HEK293 (cell line): ENCODE data around the gene PRKAG2.

Experiments used
- BCL11A ChIP-seq: fragments of 450-650 bp; formaldehyde crosslinking; IDR thresholded peaks from 2 replicates; pipeline ENCODE4 v1.5.1; 2016; ENCODE audit warnings: low read depth, missing biosample characterization, missing genetic modification characterization
- EGR2 ChIP-seq: fragments of 450-650 bp; formaldehyde crosslinking; IDR thresholded peaks from 2 replicates; pipeline ENCODE4 v1.5.1; 2016; ENCODE audit warnings: low read depth, missing biosample characterization, missing genetic modification characterization
- MYNN ChIP-seq: fragments of 450-650 bp; formaldehyde crosslinking; IDR thresholded peaks from 2 replicates; pipeline ENCODE4 v1.5.1; 2016; ENCODE audit warnings: missing biosample characterization, missing genetic modification characterization, borderline replicate concordance
- OSR2 ChIP-seq: fragments of 450-650 bp; formaldehyde crosslinking; IDR thresholded peaks from 2 replicates; pipeline ENCODE4 v1.5.1; 2016; ENCODE audit warnings: missing biosample characterization, missing genetic modification characterization
- OVOL3 ChIP-seq: fragments of 450-650 bp; formaldehyde crosslinking; IDR thresholded peaks from 2 replicates; pipeline ENCODE4 v1.5.1; 2016; ENCODE audit warnings: missing biosample characterization, missing genetic modification characterization
- SETDB1 ChIP-seq: IDR thresholded peaks from one replicate; pipeline ENCODE4 v1.6.1; 2017; ENCODE audit warnings: mild to moderate bottlenecking, low read length, moderate library complexity, mixed read lengths; ENCODE audit not compliant: insufficient read length
- ZEB2 ChIP-seq: fragments of 450-650 bp; formaldehyde crosslinking; IDR thresholded peaks from 2 replicates; pipeline ENCODE4 v1.5.1; 2016; ENCODE audit warnings: missing biosample characterization, missing genetic modification characterization
- ZNF138 ChIP-seq: fragments of 450-650 bp; formaldehyde crosslinking; IDR thresholded peaks from 2 replicates; pipeline ENCODE4 v1.5.1; 2016; ENCODE audit warnings: missing biosample characterization, missing genetic modification characterization, borderline replicate concordance
- ZNF140 ChIP-seq: fragments of 450-650 bp; formaldehyde crosslinking; IDR thresholded peaks from 2 replicates; pipeline ENCODE4 v1.5.1; 2016; ENCODE audit warnings: missing biosample characterization, missing genetic modification characterization
- ZNF24 ChIP-seq: fragments of 450-650 bp; formaldehyde crosslinking; IDR thresholded peaks from 2 replicates; pipeline ENCODE4 v1.5.1; 2016; ENCODE audit warnings: missing biosample characterization, missing genetic modification characterization
- ZNF394 ChIP-seq: fragments of 450-650 bp; formaldehyde crosslinking; IDR thresholded peaks from 2 replicates; pipeline ENCODE4 v1.5.1; 2016; ENCODE audit warnings: missing biosample characterization, missing genetic modification characterization, mild to moderate bottlenecking, moderate library complexity, borderline replicate concordance
- ZNF416 ChIP-seq: fragments of 450-650 bp; formaldehyde crosslinking; IDR thresholded peaks from 2 replicates; pipeline ENCODE4 v1.5.1; 2016; ENCODE audit warnings: missing biosample characterization, missing genetic modification characterization
- ZNF473 ChIP-seq: fragments of 450-650 bp; formaldehyde crosslinking; IDR thresholded peaks from 2 replicates; pipeline ENCODE4 v1.5.1; 2017; ENCODE audit warnings: missing biosample characterization, missing genetic modification characterization
- ZNF558 ChIP-seq: fragments of 450-650 bp; formaldehyde crosslinking; IDR thresholded peaks from 2 replicates; pipeline ENCODE4 v1.5.1; 2016; ENCODE audit warnings: missing biosample characterization, missing genetic modification characterization
- ZNF600 ChIP-seq: fragments of 450-650 bp; formaldehyde crosslinking; IDR thresholded peaks from 2 replicates; pipeline ENCODE4 v1.5.1; 2016; ENCODE audit warnings: missing biosample characterization, missing genetic modification characterization
- ZNF610 ChIP-seq: fragments of 450-650 bp; formaldehyde crosslinking; IDR thresholded peaks from 2 replicates; pipeline ENCODE4 v1.5.1; 2016; ENCODE audit warnings: missing biosample characterization, missing genetic modification characterization, borderline replicate concordance
- ZNF658 ChIP-seq: fragments of 450-650 bp; formaldehyde crosslinking; IDR thresholded peaks from 2 replicates; pipeline ENCODE4; 2016; ENCODE audit warnings: missing biosample characterization, missing genetic modification characterization
- ZNF777 ChIP-seq: fragments of 450-650 bp; formaldehyde crosslinking; IDR thresholded peaks from 2 replicates; pipeline ENCODE4 v1.5.1; 2017; ENCODE audit warnings: missing biosample characterization, missing genetic modification characterization, borderline replicate concordance
- ZSCAN23 ChIP-seq: fragments of 450-650 bp; formaldehyde crosslinking; IDR thresholded peaks from 2 replicates; pipeline ENCODE4 v1.5.1; 2016; ENCODE audit warnings: missing biosample characterization, missing genetic modification characterization
- ZSCAN30 ChIP-seq: fragments of 450-650 bp; IDR thresholded peaks from 2 replicates; pipeline ENCODE4 v1.5.1; 2018; ENCODE audit warnings: missing biosample characterization, mild to moderate bottlenecking, missing genetic modification characterization, moderate library complexity
- TF ChIP-seq, protein P1 (sequence below): fragments of 450-650 bp; formaldehyde crosslinking; IDR thresholded peaks from 2 replicates; pipeline ENCODE4 v1.5.1; 2016; ENCODE audit warnings: missing biosample characterization, missing genetic modification characterization, borderline replicate concordance
- TF ChIP-seq, protein P2 (sequence below): fragments of 450-650 bp; formaldehyde crosslinking; IDR thresholded peaks from 2 replicates; pipeline ENCODE4; 2016; ENCODE audit warnings: missing biosample characterization, missing genetic modification characterization
- TF ChIP-seq, protein P3 (sequence below): fragments of 450-650 bp; formaldehyde crosslinking; IDR thresholded peaks from 2 replicates; pipeline ENCODE4 v1.5.0; 2017; ENCODE audit warnings: missing biosample characterization, missing genetic modification characterization, borderline replicate concordance
- TF ChIP-seq, protein P4 (sequence below): sonication (generic); formaldehyde crosslinking; IDR thresholded peaks from 2 replicates; pipeline ENCODE4 v1.8.1; 2022; ENCODE audit warnings: mild to moderate bottlenecking, moderate library complexity, missing genetic modification reagents
- TF ChIP-seq, protein P5 (sequence below): fragments of 450-650 bp; formaldehyde crosslinking; IDR thresholded peaks from 2 replicates; pipeline ENCODE4 v1.5.1; 2016; ENCODE audit warnings: missing biosample characterization, missing genetic modification characterization
- TF ChIP-seq, protein P6 (sequence below): fragments of 450-650 bp; formaldehyde crosslinking; IDR thresholded peaks from 2 replicates; pipeline ENCODE4 v1.5.1; 2016; ENCODE audit warnings: missing biosample characterization, missing genetic modification characterization
- TF ChIP-seq, protein P7 (sequence below): fragments of 450-650 bp; formaldehyde crosslinking; IDR thresholded peaks from 2 replicates; pipeline ENCODE4 v1.5.1; 2017; ENCODE audit warnings: missing biosample characterization, missing genetic modification characterization

The PRKAG2 gene

DNA sequence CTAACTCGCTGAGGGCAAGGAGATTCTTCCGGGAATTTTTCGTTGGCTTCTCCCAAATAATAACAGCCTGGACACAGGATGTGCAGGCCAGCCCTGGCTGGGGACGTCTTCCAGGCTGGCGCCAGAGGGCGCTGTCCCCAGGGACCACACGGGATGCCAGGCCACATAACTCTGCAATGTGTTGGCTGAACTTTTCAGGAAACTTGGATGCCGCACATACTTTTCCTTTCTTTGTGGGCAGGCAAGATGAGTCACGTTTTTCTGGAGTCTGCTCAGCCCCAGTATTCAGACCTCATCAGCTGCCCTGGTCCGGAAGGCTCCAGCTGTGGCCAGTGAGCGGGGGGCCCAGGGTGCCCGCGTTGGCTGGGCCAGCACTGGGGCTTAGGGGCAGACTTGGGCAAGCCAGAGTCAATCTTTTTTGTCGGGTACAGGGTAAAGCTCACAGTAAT, 122.7 kb downstream of the PRKAG2 start (continued):
- TF ChIP-seq ZNF416 (tag by site-specific recombination) (no peak), ZNF777 (tag by site-specific recombination) (no peak), ZSCAN30 (tag by site-specific recombination) (peak; percentile 64; the same call in 1 of the 2 replicates), ZNF140 (tag by site-specific recombination) (no peak), ZNF610 (no peak), ZNF394 (tag by site-specific recombination) (peak; percentile 61; the same call in 1 of the 2 replicates), ZNF658 (tag by site-specific recombination) (no peak), MYNN (no peak), OVOL3 (tag by site-specific recombination) (no peak), SETDB1 (no peak), BCL11A (tag by site-specific recombination) (peak; percentile 38; the same call in 1 of the 2 replicates), EGR2 (tag by site-specific recombination) (no peak), ZNF473 (no peak), ZNF24 (tag by site-specific recombination) (peak; percentile 42; the same call in 1 of the 2 replicates), ZSCAN23 (tag by site-specific recombination) (peak; percentile 43; the same call in 1 of the 2 replicates), ZNF558 (tag by site-specific recombination) (peak; percentile 23; the same call in 1 of the 2 replicates), OSR2 (tag by site-specific recombination) (no peak), ZNF600 (tag by site-specific recombination) (peak; percentile 96), ZNF138 (tag by site-specific recombination) (no peak), ZEB2 (tag by site-specific recombination) (peak; percentile 87)
- TF ChIP-seq, protein P1, sequence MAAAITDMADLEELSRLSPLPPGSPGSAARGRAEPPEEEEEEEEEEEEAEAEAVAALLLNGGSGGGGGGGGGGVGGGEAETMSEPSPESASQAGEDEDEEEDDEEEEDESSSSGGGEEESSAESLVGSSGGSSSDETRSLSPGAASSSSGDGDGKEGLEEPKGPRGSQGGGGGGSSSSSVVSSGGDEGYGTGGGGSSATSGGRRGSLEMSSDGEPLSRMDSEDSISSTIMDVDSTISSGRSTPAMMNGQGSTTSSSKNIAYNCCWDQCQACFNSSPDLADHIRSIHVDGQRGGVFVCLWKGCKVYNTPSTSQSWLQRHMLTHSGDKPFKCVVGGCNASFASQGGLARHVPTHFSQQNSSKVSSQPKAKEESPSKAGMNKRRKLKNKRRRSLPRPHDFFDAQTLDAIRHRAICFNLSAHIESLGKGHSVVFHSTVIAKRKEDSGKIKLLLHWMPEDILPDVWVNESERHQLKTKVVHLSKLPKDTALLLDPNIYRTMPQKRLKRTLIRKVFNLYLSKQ (tag by site-specific recombination), result no peak
- TF ChIP-seq, protein P2, sequence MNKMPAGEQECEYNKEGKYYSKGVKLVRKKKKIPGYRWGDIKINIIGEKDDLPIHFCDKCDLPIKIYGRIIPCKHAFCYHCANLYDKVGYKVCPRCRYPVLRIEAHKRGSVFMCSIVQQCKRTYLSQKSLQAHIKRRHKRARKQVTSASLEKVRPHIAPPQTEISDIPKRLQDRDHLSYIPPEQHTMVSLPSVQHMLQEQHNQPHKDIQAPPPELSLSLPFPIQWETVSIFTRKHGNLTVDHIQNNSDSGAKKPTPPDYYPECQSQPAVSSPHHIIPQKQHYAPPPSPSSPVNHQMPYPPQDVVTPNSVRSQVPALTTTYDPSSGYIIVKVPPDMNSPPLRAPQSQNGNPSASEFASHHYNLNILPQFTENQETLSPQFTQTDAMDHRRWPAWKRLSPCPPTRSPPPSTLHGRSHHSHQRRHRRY (tag by site-specific recombination), result no peak
- TF ChIP-seq, protein P3, sequence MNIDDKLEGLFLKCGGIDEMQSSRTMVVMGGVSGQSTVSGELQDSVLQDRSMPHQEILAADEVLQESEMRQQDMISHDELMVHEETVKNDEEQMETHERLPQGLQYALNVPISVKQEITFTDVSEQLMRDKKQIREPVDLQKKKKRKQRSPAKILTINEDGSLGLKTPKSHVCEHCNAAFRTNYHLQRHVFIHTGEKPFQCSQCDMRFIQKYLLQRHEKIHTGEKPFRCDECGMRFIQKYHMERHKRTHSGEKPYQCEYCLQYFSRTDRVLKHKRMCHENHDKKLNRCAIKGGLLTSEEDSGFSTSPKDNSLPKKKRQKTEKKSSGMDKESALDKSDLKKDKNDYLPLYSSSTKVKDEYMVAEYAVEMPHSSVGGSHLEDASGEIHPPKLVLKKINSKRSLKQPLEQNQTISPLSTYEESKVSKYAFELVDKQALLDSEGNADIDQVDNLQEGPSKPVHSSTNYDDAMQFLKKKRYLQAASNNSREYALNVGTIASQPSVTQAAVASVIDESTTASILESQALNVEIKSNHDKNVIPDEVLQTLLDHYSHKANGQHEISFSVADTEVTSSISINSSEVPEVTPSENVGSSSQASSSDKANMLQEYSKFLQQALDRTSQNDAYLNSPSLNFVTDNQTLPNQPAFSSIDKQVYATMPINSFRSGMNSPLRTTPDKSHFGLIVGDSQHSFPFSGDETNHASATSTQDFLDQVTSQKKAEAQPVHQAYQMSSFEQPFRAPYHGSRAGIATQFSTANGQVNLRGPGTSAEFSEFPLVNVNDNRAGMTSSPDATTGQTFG (tag by site-specific recombination), result no peak
- TF ChIP-seq, protein P4, sequence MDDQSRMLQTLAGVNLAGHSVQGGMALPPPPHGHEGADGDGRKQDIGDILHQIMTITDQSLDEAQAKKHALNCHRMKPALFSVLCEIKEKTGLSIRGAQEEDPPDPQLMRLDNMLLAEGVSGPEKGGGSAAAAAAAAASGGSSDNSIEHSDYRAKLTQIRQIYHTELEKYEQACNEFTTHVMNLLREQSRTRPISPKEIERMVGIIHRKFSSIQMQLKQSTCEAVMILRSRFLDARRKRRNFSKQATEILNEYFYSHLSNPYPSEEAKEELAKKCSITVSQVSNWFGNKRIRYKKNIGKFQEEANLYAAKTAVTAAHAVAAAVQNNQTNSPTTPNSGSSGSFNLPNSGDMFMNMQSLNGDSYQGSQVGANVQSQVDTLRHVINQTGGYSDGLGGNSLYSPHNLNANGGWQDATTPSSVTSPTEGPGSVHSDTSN (CRISPR knock-in tag), result no peak
- TF ChIP-seq, protein P5, sequence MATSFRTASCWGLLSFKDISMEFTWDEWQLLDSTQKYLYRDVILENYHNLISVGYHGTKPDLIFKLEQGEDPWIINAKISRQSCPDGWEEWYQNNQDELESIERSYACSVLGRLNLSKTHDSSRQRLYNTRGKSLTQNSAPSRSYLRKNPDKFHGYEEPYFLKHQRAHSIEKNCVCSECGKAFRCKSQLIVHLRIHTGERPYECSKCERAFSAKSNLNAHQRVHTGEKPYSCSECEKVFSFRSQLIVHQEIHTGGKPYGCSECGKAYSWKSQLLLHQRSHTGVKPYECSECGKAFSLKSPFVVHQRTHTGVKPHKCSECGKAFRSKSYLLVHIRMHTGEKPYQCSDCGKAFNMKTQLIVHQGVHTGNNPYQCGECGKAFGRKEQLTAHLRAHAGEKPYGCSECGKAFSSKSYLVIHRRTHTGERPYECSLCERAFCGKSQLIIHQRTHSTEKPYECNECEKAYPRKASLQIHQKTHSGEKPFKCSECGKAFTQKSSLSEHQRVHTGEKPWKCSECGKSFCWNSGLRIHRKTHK (tag by site-specific recombination), result no peak
- TF ChIP-seq, protein P6, sequence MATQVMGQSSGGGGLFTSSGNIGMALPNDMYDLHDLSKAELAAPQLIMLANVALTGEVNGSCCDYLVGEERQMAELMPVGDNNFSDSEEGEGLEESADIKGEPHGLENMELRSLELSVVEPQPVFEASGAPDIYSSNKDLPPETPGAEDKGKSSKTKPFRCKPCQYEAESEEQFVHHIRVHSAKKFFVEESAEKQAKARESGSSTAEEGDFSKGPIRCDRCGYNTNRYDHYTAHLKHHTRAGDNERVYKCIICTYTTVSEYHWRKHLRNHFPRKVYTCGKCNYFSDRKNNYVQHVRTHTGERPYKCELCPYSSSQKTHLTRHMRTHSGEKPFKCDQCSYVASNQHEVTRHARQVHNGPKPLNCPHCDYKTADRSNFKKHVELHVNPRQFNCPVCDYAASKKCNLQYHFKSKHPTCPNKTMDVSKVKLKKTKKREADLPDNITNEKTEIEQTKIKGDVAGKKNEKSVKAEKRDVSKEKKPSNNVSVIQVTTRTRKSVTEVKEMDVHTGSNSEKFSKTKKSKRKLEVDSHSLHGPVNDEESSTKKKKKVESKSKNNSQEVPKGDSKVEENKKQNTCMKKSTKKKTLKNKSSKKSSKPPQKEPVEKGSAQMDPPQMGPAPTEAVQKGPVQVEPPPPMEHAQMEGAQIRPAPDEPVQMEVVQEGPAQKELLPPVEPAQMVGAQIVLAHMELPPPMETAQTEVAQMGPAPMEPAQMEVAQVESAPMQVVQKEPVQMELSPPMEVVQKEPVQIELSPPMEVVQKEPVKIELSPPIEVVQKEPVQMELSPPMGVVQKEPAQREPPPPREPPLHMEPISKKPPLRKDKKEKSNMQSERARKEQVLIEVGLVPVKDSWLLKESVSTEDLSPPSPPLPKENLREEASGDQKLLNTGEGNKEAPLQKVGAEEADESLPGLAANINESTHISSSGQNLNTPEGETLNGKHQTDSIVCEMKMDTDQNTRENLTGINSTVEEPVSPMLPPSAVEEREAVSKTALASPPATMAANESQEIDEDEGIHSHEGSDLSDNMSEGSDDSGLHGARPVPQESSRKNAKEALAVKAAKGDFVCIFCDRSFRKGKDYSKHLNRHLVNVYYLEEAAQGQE (tag by site-specific recombination), result no peak
- TF ChIP-seq, protein P7, sequence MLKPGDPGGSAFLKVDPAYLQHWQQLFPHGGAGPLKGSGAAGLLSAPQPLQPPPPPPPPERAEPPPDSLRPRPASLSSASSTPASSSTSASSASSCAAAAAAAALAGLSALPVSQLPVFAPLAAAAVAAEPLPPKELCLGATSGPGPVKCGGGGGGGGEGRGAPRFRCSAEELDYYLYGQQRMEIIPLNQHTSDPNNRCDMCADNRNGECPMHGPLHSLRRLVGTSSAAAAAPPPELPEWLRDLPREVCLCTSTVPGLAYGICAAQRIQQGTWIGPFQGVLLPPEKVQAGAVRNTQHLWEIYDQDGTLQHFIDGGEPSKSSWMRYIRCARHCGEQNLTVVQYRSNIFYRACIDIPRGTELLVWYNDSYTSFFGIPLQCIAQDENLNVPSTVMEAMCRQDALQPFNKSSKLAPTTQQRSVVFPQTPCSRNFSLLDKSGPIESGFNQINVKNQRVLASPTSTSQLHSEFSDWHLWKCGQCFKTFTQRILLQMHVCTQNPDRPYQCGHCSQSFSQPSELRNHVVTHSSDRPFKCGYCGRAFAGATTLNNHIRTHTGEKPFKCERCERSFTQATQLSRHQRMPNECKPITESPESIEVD, result peak; percentile 66
